Stimulated activated CD8-positive, alpha-beta memory T cell treated with anti-CD3 and anti-CD28 coated beads, Interleukin-12 subunit alpha, Interleukin-12 subunit beta, amount 100 ng/mL, for 24 hours (primary cell): ENCODE results near the gene ZNF550.
"Not testable (repeated sequence)": the region's sequence is repeated elsewhere in the genome, so short reads cannot be mapped to it uniquely, and the experiment has no call there.

Experiments used
- DNase-seq: peaks from one replicate; pipeline ENCODE4 v3.0.0-alpha.2; 2020; ENCODE audit errors: extremely low read depth

ZNF550 gene

DNA sequence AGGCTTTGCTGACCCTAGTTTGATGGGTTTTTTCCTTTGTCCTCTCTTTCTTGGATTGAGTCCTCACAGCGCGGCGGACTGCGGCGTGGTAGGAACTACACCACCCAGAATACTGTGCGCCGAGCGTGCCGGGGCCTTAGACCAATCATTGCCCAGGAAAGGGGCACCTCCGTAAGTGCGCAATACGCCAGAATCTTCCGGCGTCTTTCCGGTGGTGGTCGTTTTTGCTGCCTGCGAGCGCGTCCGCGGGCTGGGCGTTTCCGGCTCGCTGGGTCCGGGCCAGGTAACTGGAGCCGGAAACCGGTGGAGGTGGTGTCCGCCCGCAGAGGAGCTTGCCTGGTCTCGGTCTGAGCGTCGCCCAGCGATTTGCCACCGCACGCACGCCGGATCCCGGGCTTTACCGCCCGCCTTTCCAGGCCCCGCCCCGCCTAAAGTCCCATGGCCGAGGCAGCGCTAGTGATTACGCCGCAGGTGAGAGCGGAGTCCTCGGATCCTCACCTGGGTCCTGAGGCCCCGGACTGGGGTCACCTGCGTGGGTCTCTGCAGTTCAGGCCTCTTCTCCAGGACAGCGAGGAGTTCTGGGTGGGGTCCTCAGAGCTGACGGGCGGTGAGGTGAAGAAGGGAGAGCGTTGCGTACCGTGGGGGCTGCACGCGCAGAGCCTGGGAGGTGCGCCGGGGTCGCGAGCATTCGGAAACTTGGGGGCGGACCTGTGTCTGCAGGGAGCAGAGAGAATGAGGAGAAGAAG is 32.4 kb downstream of the ZNF550 start, which contains the start of gene ZNF549:
ZNF549 (plus strand) TSS at position 221 of the 746 bp plus-strand sequence; CDS start at position 439, 218 bp downstream.
- DNase-seq: peak; percentile 76

GRCh38 chr19:57518021-57518420 is 41.6 kb downstream of the ZNF550 start:
- DNase-seq: not testable (repeated sequence)

GRCh38 chr19:57515255-57515654 is 44.4 kb downstream of the ZNF550 start:
- no peak for DNase-seq

- DNase-seq: no peak
Observed at GRCh38 chr19:57512845-57513244, 46.8 kb downstream of the ZNF550 start.

- DNase-seq: no peak
Observed at GRCh38 chr19:57511484-57511883, 48.2 kb downstream of the ZNF550 start.

DNA sequence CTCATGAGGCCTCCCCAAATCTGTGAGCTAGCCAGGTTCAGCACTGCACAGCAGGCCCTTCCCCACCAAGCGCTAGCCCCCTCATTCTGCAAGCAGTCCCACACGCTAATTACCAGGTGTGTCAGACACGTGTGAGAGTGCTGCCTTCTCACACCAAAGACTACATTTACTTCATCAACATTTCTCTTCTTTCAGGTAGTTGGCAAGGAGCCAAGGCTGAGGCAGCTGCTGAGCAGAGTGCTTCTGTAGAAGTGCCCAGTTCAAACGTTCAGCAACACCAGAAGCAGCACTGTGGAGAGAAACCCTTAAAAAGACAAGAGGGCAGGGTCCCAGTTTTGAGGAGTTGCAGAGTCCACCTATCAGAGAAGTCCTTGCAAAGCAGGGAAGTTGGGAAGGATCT is 53.5 kb downstream of the ZNF550 start:
- no peak for DNase-seq

- DNase-seq: not testable (repeated sequence)
Observed at GRCh38 chr19:57500400-57500799, 59.3 kb downstream of the ZNF550 start.

DNA sequence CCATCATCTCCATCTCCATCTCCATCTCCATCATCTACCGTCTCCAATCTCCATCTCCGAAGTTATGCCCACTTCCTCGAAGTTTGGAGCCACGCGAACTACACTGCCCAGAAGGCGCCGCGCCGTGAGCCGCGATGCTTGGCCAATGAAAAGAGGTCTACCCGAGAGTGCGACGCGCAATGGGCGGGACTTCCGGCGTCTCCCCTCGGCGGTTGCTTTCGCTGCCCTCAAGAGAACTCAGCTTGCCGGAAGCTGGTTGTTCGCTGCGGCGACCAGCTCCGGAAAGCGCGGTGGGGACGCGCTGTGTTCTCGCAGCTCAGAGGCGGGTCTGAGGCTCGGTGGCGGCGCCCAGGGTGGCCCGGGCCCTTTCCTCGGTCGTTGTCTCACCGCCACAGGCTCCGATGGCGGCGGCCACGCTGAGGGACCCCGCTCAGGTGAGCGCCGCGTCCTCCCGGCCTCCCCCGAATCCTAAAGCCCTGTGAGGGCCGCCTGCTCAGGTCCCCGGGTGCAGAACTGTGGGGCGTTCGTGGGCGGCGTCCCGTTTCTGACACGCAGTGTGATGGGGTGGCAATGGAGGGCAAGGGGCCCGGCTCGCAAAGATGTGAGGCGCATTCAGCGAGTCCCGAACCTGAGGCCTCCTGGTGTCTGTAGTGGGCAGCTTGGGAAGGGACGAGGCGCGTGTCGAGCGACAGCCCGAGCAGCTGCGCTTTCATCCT is 59.8 kb downstream of the ZNF550 start, which contains the start of gene ZNF773:
ZNF773 (plus strand) TSS at position 259 of the 716 bp plus-strand sequence; CDS start at position 402, 143 bp downstream.
- DNase-seq: peak; percentile 89

- not testable (repeated sequence) for DNase-seq
Observed at GRCh38 chr19:57499332-57499679, 60.4 kb downstream of the ZNF550 start.

DNA sequence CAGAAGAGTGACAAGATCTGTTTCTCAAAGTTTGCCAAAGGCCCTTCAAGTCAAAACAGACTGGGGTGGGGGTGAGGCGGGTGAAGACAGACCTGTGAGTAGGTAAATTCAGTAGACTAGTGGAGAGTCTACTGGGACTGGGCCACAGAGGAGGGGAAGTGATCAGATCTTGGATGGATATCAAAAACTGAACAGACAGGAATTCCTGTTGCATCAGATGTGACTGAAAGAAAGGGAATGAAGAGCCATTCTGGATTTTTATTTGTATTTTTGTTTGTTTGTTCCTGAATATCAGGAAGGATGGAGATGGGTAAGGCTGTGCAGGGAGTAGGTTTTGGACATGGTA is 71.4 kb downstream of the ZNF550 start:
- DNase-seq: not testable (repeated sequence)

GRCh38 chr19:57487477-57488298 is 72.0 kb downstream of the ZNF550 start, which contains the start of gene ZNF419:
Gene ZNF419 (plus strand): TSS chr19:57487750. CDS start chr19:57487951, 201 bp downstream.
- peak; percentile 82 for DNase-seq
